GM21717 (cell line): ENCODE measurements around the gene CDK5R1.
"Not testable (repeated sequence)": the region's sequence is repeated elsewhere in the genome, so short reads cannot be mapped to it uniquely, and the experiment has no call there.

Experiments used
- ATAC-seq: cut with Tn5 transposase; IDR thresholded peaks from one replicate; pipeline ENCODE4 v1.9.1; 2021; ENCODE audit warnings: mild to moderate bottlenecking, moderate library complexity; ENCODE audit not compliant: unreplicated experiment

CDK5R1 gene

GRCh38 chr17:32486701-32487472, at the start of gene CDK5R1:
TSS of gene CDK5R1 (plus strand) at chr17:32486993. CDS start at chr17:32487621, 628 bp downstream.
- peak; percentile 42 for ATAC-seq

DNA sequence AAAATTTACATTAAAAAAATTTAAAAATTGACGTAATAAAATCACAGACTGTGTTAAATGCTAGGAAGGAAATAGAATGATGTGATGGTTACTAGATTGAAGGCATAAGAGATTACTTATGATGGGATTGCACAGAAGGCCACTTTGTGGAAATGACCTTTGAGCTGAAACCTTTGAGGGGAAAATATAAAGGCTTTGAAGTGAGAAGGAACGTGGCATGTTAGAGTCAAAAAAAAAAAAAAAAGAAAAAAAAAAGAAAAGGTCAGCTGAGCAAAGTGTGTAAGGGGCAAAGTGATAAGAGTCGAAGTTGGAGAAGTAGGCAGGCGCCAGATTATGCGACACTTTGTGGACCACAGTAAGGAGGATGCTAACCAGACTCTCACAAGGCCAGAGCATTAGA, 46.1 kb upstream of the CDK5R1 start:
- no peak for ATAC-seq

- no peak for ATAC-seq
These were observed 44.9 kb upstream of the CDK5R1 start for GRCh38 chr17:32441886-32442285.

- ATAC-seq: no peak
These were observed 42.9 kb upstream of the CDK5R1 start for GRCh38 chr17:32443827-32444300.

DNA sequence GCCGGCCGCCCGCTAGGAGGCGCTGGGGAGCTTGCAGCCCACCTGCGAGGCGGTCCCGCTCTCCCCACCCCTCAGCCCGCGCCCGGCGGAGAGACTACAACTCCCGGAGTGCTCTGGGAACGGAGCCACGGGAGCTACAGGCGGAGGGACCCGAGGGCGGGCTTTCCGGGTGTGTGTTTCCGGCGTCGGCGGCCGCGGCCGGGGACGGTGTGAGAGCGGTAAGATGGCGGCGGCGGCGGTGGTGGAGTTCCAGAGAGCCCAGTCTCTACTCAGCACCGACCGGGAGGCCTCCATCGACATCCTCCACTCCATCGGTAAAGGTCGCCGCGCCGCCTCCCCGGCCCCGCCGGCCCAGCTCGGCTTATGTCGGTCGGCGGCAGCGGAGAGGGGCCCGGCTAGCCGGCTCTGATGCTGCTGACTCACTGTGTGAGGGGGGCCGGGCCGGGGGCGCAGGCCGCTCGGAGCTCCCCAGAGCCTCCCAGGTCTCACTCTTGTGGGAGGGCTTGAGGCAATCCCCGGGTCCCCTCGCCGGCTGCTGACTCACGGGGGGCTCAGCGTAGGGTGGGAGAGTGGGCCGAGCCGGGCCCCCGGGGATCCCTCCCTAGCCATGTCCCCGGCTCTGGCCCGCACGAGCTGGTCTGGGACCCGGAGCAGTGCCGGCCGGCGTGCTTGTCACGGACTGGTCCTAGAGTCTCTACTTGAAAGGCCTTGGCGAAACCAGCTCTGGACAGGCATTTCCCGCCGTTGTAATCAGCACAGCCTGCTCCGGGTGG, 42.3 kb upstream of the CDK5R1 start, which contains the start of gene PSMD11:
Gene PSMD11 (plus strand): TSS at position 210 of the 773 bp plus-strand sequence. CDS start 14 bp downstream, at position 224.
- ATAC-seq: peak; percentile 86

- peak; percentile 21 for ATAC-seq
These were observed 41.7 kb upstream of the CDK5R1 start for GRCh38 chr17:32445074-32445415.

DNA sequence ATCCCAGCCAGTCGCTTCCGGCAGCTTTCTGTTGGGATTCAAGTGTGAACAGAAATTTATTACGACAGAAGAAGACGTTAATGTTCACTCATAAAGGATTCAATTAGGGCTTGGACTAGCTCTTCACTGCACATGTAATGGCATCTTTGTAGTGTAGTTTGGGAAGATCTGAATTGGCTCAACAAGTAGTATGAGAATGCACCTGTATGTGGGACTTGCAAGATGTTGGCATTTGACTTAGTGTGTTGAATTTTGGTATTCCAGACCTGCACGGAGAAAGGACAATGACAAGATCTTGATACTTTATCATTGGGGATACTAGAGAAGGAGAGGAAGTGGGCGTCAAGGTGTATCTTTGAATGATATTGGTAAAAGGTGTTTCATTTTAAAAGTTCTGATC, 41.3 kb upstream of the CDK5R1 start:
- no peak for ATAC-seq

GRCh38 chr17:32445971-32446370, 40.8 kb upstream of the CDK5R1 start:
- ATAC-seq: no peak

DNA sequence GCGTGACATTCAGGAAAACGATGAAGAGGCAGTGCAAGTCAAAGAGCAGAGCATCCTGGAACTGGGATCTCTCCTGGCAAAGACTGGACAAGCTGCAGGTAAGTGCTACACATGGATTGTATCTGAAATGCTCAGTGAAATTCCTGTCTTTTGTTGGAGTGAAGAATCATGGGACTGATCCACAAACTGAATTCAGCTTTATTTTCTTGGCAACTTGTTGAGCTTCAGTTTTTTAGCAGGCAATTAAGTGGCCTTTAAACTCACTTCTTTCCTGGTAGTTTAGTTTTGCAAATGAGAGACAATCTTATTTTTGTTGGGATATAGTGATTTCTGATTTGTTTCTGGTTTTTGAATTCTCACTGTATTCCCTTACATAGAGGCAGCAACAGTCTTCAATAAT, 39.8 kb upstream of the CDK5R1 start:
- no peak for ATAC-seq

DNA sequence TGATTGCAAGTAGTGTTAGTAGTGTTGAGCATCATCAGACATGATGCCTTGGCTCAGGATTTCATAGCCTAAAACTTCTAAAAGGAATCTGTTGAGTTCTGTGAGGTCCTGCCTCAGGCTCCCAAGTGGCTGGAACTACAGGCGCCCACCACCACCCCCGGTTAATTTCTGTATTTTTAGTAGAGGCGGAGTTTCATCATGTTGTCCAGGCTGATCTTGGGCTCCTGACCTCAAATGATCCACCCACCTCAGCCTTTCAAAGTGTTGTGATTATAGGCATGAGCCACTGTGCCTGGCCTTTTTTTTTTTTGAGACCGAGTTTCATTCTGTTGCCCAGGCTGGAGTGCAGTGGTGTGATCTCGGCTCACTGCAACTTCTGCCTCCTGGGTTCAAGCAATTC, 36.8 kb upstream of the CDK5R1 start:
- no peak for ATAC-seq

DNA sequence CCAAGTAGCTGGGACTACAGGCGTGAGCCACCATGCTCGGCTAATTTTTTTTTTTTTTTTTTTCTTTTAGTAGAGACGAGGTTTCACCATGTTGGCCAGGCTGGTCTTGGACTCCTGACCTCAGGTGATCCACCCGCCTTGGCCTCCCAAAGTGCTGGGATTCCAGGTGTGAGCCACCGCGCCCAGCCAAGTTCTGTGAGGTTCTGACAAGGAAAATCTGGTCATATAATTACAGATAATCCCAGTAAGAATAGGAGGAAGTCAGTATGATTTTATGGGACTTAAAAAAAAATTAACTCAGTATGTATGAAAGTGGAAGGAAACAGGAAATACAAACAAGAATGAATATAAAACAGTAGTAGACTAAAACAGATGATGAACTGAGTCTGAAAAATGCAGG, 36.4 kb upstream of the CDK5R1 start:
- ATAC-seq: not testable (repeated sequence)

GRCh38 chr17:32451879-32452278, 34.9 kb upstream of the CDK5R1 start:
- ATAC-seq: no peak

- ATAC-seq: no peak
These were observed 34.5 kb upstream of the CDK5R1 start for GRCh38 chr17:32452281-32452680.

GRCh38 chr17:32453370-32453769, 33.4 kb upstream of the CDK5R1 start:
- ATAC-seq: no peak

- ATAC-seq: no peak
These were observed 28.4 kb upstream of the CDK5R1 start for GRCh38 chr17:32458371-32458770.

- no peak for ATAC-seq
These were observed 26.7 kb upstream of the CDK5R1 start for GRCh38 chr17:32460054-32460453.

DNA sequence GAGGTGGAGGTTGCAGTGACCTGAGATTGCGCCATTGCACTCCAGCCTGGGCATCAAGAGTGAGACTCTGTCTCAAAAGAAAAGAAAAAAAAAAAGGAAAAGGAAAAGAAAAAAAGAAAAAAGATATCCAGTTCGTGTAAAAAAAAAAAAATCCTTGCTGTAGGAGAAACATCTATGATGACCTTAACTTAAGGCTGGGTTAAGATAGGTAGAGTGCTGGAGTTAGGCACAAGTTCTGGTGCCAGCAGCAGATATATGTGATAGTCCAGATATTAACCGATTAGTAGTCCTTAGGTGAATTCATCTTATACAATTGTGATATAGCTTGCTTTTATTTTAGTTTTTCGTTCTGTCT, 25.3 kb upstream of the CDK5R1 start:
- ATAC-seq: no peak

- no peak for ATAC-seq
These were observed 24.8 kb upstream of the CDK5R1 start for GRCh38 chr17:32461853-32462617.

GRCh38 chr17:32463304-32463703, 23.5 kb upstream of the CDK5R1 start:
- ATAC-seq: no peak

- ATAC-seq: no peak
These were observed 22.4 kb upstream of the CDK5R1 start for GRCh38 chr17:32464374-32464773.

DNA sequence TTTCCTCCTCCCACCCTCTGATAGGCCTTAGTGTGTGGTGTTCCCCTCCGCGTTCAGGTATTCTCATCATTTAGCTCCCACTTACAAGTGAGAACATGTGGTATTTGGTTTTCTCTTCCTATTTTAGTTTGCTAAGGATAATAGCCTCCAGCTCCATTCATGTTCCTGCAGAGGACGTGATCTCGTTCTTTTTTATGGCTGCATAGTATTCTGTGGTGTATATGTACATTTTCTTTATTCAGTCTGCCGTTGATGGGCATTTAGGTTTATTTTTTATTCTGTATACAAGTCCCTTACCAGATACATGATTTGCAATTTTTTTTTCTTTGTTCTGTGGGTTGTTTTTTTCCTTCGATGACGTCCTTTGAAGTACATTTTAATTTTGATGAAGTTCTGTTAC, 18.8 kb upstream of the CDK5R1 start:
- no peak for ATAC-seq
